K562 (cell line): Measurements from ENCODE around the gene BTBD10. TPM values are rescaled to one million over a fixed set of nuclear protein-coding genes. Genes with fewer than 3 reads are reported as not detected.
A peak's percentile ranks its signal among the peaks of the same experiment; 100 is the strongest.

Source experiments
- ATAC-seq: fragments of 200-7000 bp; cut with Tn5 transposase; 3 replicates; pipeline ENCODE4 v1.9.1; 2020; ENCODE audit warnings: moderate library complexity
- BruUV-seq: library from RNA; stranded (reverse); fragments of 400-500 nt; replicated peaks from 2 replicates; lab custom pipeline; 2021; lab: Mats Ljungman, UMichigan
- CTCF ChIA-PET: fragments of 300-600 bp; formaldehyde crosslinking; extraction: SDS; loops from one replicate; lab custom pipeline; 2021; ENCODE audit warnings: low intra/inter-chr PET ratio; lab: Yijun Ruan, JAX
- POLR2A ChIA-PET: fragments of 300-600, 350-650 bp; sonication (Branson Sonifier 250); formaldehyde crosslinking; extraction: SDS; loops from one replicate; lab custom pipeline; 2021; ENCODE audit warnings: antibody characterized with exemption, inconsistent platforms; lab: Yijun Ruan, JAX
- DNase-seq, 4 experiments: peaks; one replicate each; pipeline versions ENCODE4 v3.0.0 to v3.0.0-alpha.2; 2011 to 2018; ENCODE audit warnings: low spot score in 3 of 4, mixed read lengths in 3 of 4; ENCODE audit errors: extremely low read depth in 1 of 4
- FAIRE-seq: peaks from 2 replicates; lab custom pipeline; 2011; peaks lifted over from hg19 to GRCh38; lab: Jason Lieb, UNC
- H2AFZ ChIP-seq: 2 replicates; pipeline ENCODE4 v1.6.0; 2011; ENCODE audit warnings: low read depth, low read length, control low read depth, inconsistent platforms
- H3K27ac ChIP-seq: fragments of 200-600 bp; 3 replicates; pipeline ENCODE4 v1.8.0; 2011; ENCODE audit warnings: low read depth, mild to moderate bottlenecking, control low read depth, inconsistent platforms, low read length, moderate library complexity, mixed read lengths; ENCODE audit errors: extremely low read depth
- H3K27me3 ChIP-seq, 2 experiments: fragments of 300-600 bp in 1 of 2; 2 replicates in 1 of 2; 3 replicates in 1 of 2; pipeline versions ENCODE4 v1.6.0 to v1.8.0; 2011; ENCODE audit warnings: inconsistent platforms in 2 of 2, low read length in 2 of 2, mild to moderate bottlenecking in 1 of 2, mixed read lengths in 1 of 2, moderate library complexity in 1 of 2; ENCODE audit not compliant: control insufficient read depth in 2 of 2, insufficient read depth in 2 of 2
- H3K36me3 ChIP-seq: fragments of 300-600 bp; 3 replicates; pipeline ENCODE4 v1.8.0; 2011; ENCODE audit warnings: mild to moderate bottlenecking, low read length, inconsistent platforms; ENCODE audit not compliant: control insufficient read depth, insufficient read depth
- H3K4me1 ChIP-seq, 2 experiments: fragments of 200-600 bp in 1 of 2; replicated peaks in 1 of 2; 2 replicates in 1 of 2; 3 replicates in 1 of 2; pipeline versions ENCODE4 v1.5.1 to v1.8.0; 2011; ENCODE audit warnings: inconsistent platforms in 2 of 2, low read length in 2 of 2, mild to moderate bottlenecking in 1 of 2, mixed read lengths in 1 of 2, moderate library complexity in 1 of 2; ENCODE audit not compliant: control insufficient read depth in 2 of 2, insufficient read depth in 2 of 2
- H3K4me2 ChIP-seq: 2 replicates; pipeline ENCODE4 v1.6.1; 2011; ENCODE audit warnings: low read length, control low read depth, inconsistent platforms, mixed read lengths; ENCODE audit not compliant: insufficient read depth
- H3K4me3 ChIP-seq: fragments of 200-600 bp; sonication (generic), shearing (Covaris generic); 2 replicates; pipeline ENCODE4 v1.5.1; 2016; ENCODE audit warnings: control low read depth, inconsistent platforms
- H3K79me2 ChIP-seq: fragments of 200-600 bp; 3 replicates; pipeline ENCODE4 v1.8.0; 2011; ENCODE audit warnings: low read length, inconsistent platforms; ENCODE audit not compliant: control insufficient read depth, insufficient read depth
- H3K9ac ChIP-seq, 2 experiments: 2 replicates each; pipeline versions ENCODE4 v1.6.0 to v1.6.1; 2011; ENCODE audit warnings: low read depth in 2 of 2, low read length in 2 of 2, control low read depth in 1 of 2, inconsistent platforms in 1 of 2, mild to moderate bottlenecking in 1 of 2, mixed read lengths in 1 of 2; ENCODE audit not compliant: insufficient read depth in 1 of 2
- H3K9me1 ChIP-seq: one replicate; pipeline ENCODE4 v1.6.0; 2011; ENCODE audit warnings: inconsistent platforms, mild to moderate bottlenecking, low read length, moderate library complexity; ENCODE audit not compliant: control insufficient read depth, insufficient read depth
- H3K9me3 ChIP-seq: replicated peaks from 2 replicates; pipeline ENCODE4 v1.5.1; 2011; ENCODE audit warnings: low read depth, low read length, inconsistent platforms; ENCODE audit not compliant: control insufficient read depth, insufficient read depth
- H4K20me1 ChIP-seq: replicated peaks from 2 replicates; pipeline ENCODE4 v1.6.1; 2011; ENCODE audit warnings: low read length, inconsistent platforms, mixed read lengths; ENCODE audit not compliant: control insufficient read depth, insufficient read depth
- CTCF ChIP-seq, 3 experiments: IDR thresholded peaks in 2 of 3; conservative IDR thresholded peaks in 1 of 3; 2 replicates each; pipeline ENCODE4 v1.5.1; 2011 to 2012; ENCODE audit warnings: low read length in 3 of 3, mild to moderate bottlenecking in 3 of 3, control low read depth in 2 of 3, improper control_type of control experiment in 1 of 3, inconsistent platforms in 1 of 3, low read depth in 1 of 3, mixed read lengths in 1 of 3, moderate library complexity in 1 of 3; ENCODE audit not compliant: insufficient read depth in 2 of 3
- RAD21 ChIP-seq, 2 experiments: fragments of 250-450 bp in 1 of 2; fragments of 450-650 bp in 1 of 2; sonication (Bioruptor Pico) in 1 of 2; formaldehyde crosslinking in 1 of 2; IDR thresholded peaks in 1 of 2; conservative IDR thresholded peaks in 1 of 2; 2 replicates each; pipeline versions ENCODE4 v1.4.0 to v1.8.0; 2020 to 2022; ENCODE audit warnings: mild to moderate bottlenecking in 2 of 2, moderate library complexity in 1 of 2
- RFX1 ChIP-seq: fragments of 450-650 bp; IDR thresholded peaks from 2 replicates; pipeline ENCODE4 v1.6.1; 2016; ENCODE audit warnings: mild to moderate bottlenecking, moderate library complexity
- ZFP30 ChIP-seq: fragments of 250-450 bp; sonication (Bioruptor Pico); IDR thresholded peaks from 2 replicates; pipeline ENCODE4 v1.8.0; 2022; ENCODE audit warnings: moderate library complexity, mild to moderate bottlenecking, inconsistent platforms, borderline replicate concordance
- ZZZ3 ChIP-seq: fragments of 450-650 bp; IDR thresholded peaks from 2 replicates; pipeline ENCODE4 v1.6.1; 2016; ENCODE audit warnings: antibody characterized with exemption, mild to moderate bottlenecking, moderate library complexity
- WGBS: fragments of 100-300 bp; shearing (Covaris generic); methylation state at CpG from one replicate; pipeline ENCODE4 v1.1.6; 2016; ENCODE audit warnings: low coverage, mixed read lengths; ENCODE audit not compliant: insufficient coverage; ENCODE audit errors: missing lambda C conversion rate; 5-methylcytosine and 5-hydroxymethylcytosine counted together
- in situ Hi-C: fragments of 300-500 bp; cut with MboI; formaldehyde crosslinking; loops from 4 replicates; pipeline ENCODE4 v1.15.0; 2018; ENCODE audit warnings: inconsistent platforms, mixed read lengths
- intact Hi-C: fragments of 100-400 bp; cut with micrococcal nuclease; formaldehyde crosslinking; loops from 2 replicates; pipeline ENCODE4 v1.14.2; 2022
- polyA plus RNA-seq, 8 experiments: library from polyadenylated mRNA; depleted of rRNA in 4 of 8; stranded (reverse) in 5 of 8; unstranded in 3 of 8; fragments of >200 nt; fragmentation: Nextera tagmentation in 2 of 8; fragmentation: Illumina TruSeq in 1 of 8; extraction: Ambion mirVana in 2 of 8; extraction: Trizol in 1 of 8; gene quantifications; 2 replicates each; pipeline versions ENCODE4 v1.2.1 to v1.2.3, GENCODE V29; 2011 to 2014; ENCODE audit warnings: inconsistent platforms in 1 of 8, missing spikeins in 1 of 8
- total RNA-seq, 7 experiments: library from RNA; depleted of rRNA in 6 of 7; stranded (reverse); fragments of >200 nt in 6 of 7; fragmentation: Illumina TruSeq in 2 of 7; extraction: Trizol in 2 of 7; gene quantifications; 2 replicates each; pipeline versions ENCODE4 v1.2.1 to v1.2.3, GENCODE V29; 2011 to 2021; ENCODE audit warnings: low replicate concordance in 1 of 7

BTBD10 gene
- total and polyA plus RNA-seq, 9 of the 15 experiments (the other 6 are each of a cell fraction or from before 2014, with no cell fraction given) = 11.6 to 22.8 (median 16.3) TPM

- FAIRE-seq (no peak), DNase-seq (no peak)
- Histone ChIP-seq H4K20me1 (no peaks in the 10 kb centered on the region), H3K9ac (no peak overlapping the region), H3K9me1 (no peaks in the 10 kb centered on the region), H3K4me3 (no peak overlapping the region)
- in situ Hi-C loops = no loop called here
- BruUV-seq = no TSS peak
- WGBS = 52% methylated on average over 2 of the region's 2 CpGs
- no peak for TF ChIP-seq ZZZ3
- peak; percentile 16 for TF ChIP-seq RFX1
- TF ChIP-seq, all 486 proteins: peak for 1
- H3K4me2 ChIP-seq = no peak overlapping the region
- H2AFZ ChIP-seq = no peak overlapping the region
- ChIA-PET CTCF (no interaction called here), POLR2A (no interaction called here)
- H3K27me3 ChIP-seq = no peaks in the 10 kb centered on the region
- no peak for ATAC-seq
- peaks cover 12% of the 10 kb centered on the region; the same call in 1 of the 3 replicates for H3K36me3 ChIP-seq
- H3K4me1 ChIP-seq = no peaks in the 10 kb centered on the region
- no peaks in the 10 kb centered on the region for H3K79me2 ChIP-seq
- intact Hi-C loops = no loop called here
- no peaks in the 10 kb centered on the region for H3K9me3 ChIP-seq
- H3K27ac ChIP-seq = no peak overlapping the region
Measured at GRCh38 chr11:13386567-13386966, 76.5 kb downstream of the BTBD10 start.

GRCh38 chr11:13384908-13385640 lies 77.9 kb downstream of the BTBD10 start:
- in situ Hi-C loops = no loop called here

More at GRCh38 chr11:13384908-13385640, 77.9 kb downstream of the BTBD10 start:
- Histone ChIP-seq H3K9ac (no peak overlapping the region), H3K79me2 (no peaks in the 10 kb centered on the region), H3K4me1 (no peaks in the 10 kb centered on the region), H4K20me1 (no peaks in the 10 kb centered on the region), H2AFZ (no peak overlapping the region), H3K27ac (no peak overlapping the region), H3K9me3 (no peaks in the 10 kb centered on the region), H3K36me3 (peaks cover 10% of the 10 kb centered on the region; the same call in 1 of the 3 replicates), H3K4me2 (no peak overlapping the region)
- peak; percentile 81 for ATAC-seq
- CTCF ChIA-PET = interaction anchor here (0.8 kb wide), 1 partner anchor 174 kb away, joined by 3 read pairs; no protein-coding TSS in a partner anchor
- intact Hi-C loops = no loop called here
- POLR2A ChIA-PET = interaction anchor here (0.6 to 1.6 kb wide), 3 partner anchors 11 to 167 kb away, joined by 3 read pairs; no protein-coding TSS in a partner anchor
- peak; percentile 23 to 48 (median 26) for DNase-seq
- WGBS = 13% methylated on average over 4 of the region's 4 CpGs
- peak; percentile 75 for FAIRE-seq
- BruUV-seq = no TSS peak
- TF ChIP-seq RAD21 (CRISPR knock-in tag; conservative IDR thresholded peaks at IDR 0.05 in 1 of 2, IDR thresholded peaks at IDR 0.05 in 1 of 2) (peak; percentile 43 to 60), ZFP30 (CRISPR knock-in tag) (no peak), CTCF (IDR thresholded peaks at IDR 0.05 in 2 of 3, conservative IDR thresholded peaks at IDR 0.05 in 1 of 3; ENCODE audit: insufficient read depth in 2 of 3, low read depth in 1 of 3, low read length in 3 of 3) (peak; percentile 51 to 73 (median 69))
- TF ChIP-seq, all 486 proteins: peak for 2
- Histone ChIP-seq H3K4me3 (no peak overlapping the region), H3K27me3 (no peaks in the 10 kb centered on the region), H3K9me1 (no peaks in the 10 kb centered on the region)
